HL-60 (cell line): ENCODE data around the gene ATG4D.

Experiments
- GABPA ChIP-seq: IDR thresholded peaks from 2 replicates; pipeline ENCODE4 v1.6.1; 2012; ENCODE audit warnings: low read depth
- POLR2AphosphoS5 ChIP-seq: IDR thresholded peaks from 2 replicates; pipeline ENCODE4 v1.6.1; 2012; ENCODE audit warnings: low read depth
- SPI1 ChIP-seq: IDR thresholded peaks from 2 replicates; pipeline ENCODE4 v1.6.1; 2012; ENCODE audit warnings: low read depth, mild to moderate bottlenecking, borderline replicate concordance
- TF ChIP-seq, protein P1 (sequence below): IDR thresholded peaks from one replicate; pipeline ENCODE4 v1.5.1; 2011; ENCODE audit warnings: low read length, control low read depth, inconsistent platforms; ENCODE audit not compliant: insufficient read depth
- TF ChIP-seq, protein P2 (sequence below): IDR thresholded peaks from 2 replicates; pipeline ENCODE4 v1.6.1; 2012; ENCODE audit warnings: low read depth; ENCODE audit not compliant: insufficient replicate concordance

DNA sequence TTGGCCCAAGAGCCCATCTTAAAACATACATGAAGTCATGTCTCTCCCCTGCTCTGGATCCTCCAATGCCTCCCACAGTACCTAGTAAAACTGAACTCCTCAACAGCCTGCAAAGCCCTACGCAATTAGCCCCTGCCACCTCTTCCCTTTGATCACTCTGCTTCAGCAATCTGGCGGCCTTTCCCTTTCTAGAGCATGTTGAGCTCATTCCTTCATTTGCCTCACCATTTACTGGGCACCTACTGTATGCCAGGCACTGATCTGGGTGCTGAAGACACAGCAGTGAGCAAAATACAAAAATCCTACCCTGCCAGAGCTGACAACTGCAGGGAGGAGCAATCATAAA lies 43.5 kb upstream of the ATG4D start:
- TF ChIP-seq, protein P1, sequence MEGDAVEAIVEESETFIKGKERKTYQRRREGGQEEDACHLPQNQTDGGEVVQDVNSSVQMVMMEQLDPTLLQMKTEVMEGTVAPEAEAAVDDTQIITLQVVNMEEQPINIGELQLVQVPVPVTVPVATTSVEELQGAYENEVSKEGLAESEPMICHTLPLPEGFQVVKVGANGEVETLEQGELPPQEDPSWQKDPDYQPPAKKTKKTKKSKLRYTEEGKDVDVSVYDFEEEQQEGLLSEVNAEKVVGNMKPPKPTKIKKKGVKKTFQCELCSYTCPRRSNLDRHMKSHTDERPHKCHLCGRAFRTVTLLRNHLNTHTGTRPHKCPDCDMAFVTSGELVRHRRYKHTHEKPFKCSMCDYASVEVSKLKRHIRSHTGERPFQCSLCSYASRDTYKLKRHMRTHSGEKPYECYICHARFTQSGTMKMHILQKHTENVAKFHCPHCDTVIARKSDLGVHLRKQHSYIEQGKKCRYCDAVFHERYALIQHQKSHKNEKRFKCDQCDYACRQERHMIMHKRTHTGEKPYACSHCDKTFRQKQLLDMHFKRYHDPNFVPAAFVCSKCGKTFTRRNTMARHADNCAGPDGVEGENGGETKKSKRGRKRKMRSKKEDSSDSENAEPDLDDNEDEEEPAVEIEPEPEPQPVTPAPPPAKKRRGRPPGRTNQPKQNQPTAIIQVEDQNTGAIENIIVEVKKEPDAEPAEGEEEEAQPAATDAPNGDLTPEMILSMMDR = no peak
- TF ChIP-seq, protein P2, sequence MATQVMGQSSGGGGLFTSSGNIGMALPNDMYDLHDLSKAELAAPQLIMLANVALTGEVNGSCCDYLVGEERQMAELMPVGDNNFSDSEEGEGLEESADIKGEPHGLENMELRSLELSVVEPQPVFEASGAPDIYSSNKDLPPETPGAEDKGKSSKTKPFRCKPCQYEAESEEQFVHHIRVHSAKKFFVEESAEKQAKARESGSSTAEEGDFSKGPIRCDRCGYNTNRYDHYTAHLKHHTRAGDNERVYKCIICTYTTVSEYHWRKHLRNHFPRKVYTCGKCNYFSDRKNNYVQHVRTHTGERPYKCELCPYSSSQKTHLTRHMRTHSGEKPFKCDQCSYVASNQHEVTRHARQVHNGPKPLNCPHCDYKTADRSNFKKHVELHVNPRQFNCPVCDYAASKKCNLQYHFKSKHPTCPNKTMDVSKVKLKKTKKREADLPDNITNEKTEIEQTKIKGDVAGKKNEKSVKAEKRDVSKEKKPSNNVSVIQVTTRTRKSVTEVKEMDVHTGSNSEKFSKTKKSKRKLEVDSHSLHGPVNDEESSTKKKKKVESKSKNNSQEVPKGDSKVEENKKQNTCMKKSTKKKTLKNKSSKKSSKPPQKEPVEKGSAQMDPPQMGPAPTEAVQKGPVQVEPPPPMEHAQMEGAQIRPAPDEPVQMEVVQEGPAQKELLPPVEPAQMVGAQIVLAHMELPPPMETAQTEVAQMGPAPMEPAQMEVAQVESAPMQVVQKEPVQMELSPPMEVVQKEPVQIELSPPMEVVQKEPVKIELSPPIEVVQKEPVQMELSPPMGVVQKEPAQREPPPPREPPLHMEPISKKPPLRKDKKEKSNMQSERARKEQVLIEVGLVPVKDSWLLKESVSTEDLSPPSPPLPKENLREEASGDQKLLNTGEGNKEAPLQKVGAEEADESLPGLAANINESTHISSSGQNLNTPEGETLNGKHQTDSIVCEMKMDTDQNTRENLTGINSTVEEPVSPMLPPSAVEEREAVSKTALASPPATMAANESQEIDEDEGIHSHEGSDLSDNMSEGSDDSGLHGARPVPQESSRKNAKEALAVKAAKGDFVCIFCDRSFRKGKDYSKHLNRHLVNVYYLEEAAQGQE = no peak
- TF ChIP-seq GABPA (no peak), POLR2AphosphoS5 (no peak), SPI1 (no peak)
